Epithelial cell of proximal tubule (primary cell): ENCODE results near the gene PPP2R2B. TPM values are rescaled to one million over a fixed set of nuclear protein-coding genes. Genes with fewer than 3 reads are reported as not detected.

Experiments
- DNase-seq: peaks from one replicate; pipeline ENCODE4 v3.0.0-alpha.2; 2011; ENCODE audit warnings: low read depth
- H3K4me3 ChIP-seq: 2 replicates; pipeline ENCODE4 v1.5.1; 2011; ENCODE audit warnings: low read depth, mild to moderate bottlenecking, low read length
- total RNA-seq: library from RNA; depleted of rRNA; stranded (reverse); fragments of >200 nt; gene quantifications from 2 replicates; pipeline ENCODE4 v1.2.3, GENCODE V29; 2015
- TF ChIP-seq, protein P1 (sequence below): conservative IDR thresholded peaks from 2 replicates; pipeline ENCODE4 v1.5.1; 2012; ENCODE audit warnings: low read depth, mild to moderate bottlenecking, low read length

PPP2R2B gene
- total RNA-seq, 1 donor from 2014 or later, result 3.9 TPM

DNA sequence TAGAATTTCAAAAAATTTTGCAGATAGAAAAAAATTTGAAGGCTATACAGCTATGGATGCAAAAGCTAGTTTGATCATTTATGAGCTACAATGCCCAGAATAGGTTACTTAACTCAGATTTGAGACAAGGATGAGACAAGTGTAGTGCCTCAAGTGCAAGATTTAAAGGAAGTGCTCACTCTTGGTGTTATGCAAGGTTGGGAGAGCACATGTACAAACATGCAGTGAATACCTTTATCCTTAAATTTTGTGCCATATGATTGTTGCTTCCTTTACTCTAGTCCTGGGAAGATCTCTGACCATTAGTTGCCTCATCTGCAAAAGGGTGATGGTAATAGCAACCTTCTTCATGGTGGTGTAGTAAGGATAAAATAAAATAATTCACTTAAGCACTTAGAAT is 31.7 kb upstream of the PPP2R2B start:
- TF ChIP-seq, protein P1, sequence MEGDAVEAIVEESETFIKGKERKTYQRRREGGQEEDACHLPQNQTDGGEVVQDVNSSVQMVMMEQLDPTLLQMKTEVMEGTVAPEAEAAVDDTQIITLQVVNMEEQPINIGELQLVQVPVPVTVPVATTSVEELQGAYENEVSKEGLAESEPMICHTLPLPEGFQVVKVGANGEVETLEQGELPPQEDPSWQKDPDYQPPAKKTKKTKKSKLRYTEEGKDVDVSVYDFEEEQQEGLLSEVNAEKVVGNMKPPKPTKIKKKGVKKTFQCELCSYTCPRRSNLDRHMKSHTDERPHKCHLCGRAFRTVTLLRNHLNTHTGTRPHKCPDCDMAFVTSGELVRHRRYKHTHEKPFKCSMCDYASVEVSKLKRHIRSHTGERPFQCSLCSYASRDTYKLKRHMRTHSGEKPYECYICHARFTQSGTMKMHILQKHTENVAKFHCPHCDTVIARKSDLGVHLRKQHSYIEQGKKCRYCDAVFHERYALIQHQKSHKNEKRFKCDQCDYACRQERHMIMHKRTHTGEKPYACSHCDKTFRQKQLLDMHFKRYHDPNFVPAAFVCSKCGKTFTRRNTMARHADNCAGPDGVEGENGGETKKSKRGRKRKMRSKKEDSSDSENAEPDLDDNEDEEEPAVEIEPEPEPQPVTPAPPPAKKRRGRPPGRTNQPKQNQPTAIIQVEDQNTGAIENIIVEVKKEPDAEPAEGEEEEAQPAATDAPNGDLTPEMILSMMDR, result no peak
- no peak overlapping the region for H3K4me3 ChIP-seq
- no peak for DNase-seq

DNA sequence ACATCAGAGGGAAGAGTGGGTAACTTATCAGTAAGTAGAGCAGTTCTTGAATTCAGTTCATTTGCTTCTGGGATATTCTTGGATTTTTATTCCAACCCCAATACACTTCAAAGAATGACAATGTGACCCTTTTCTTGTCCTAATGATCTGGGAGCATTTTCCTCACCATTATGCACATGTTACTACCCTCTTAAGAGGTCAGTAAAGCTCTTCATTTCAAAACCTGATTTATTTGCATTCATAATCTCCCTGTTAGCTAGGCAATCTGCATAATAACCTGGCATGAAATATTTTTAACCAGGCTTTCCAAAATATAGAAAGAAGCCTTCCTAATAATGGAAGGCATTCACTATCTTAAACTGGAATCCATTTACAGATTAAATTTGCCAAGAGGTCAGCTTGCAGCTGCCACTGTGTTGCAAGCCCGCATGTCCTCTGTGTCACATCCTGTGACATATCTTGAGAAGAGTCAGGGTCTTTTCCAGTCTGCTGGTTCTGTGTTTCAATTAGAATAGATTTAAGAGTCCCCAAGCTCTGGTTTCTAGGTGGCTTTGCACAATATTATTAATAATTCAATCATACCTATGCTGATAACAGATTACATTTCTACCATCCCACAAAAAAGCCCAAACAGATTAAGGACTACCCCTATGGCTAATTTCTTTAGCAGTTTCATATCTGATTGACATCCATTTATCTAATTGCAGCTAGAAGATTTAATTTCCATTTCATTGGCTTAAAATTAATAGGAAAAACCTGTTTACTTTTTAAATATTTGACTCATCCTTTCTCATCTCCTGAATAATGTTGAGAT is 30.9 kb upstream of the PPP2R2B start:
- DNase-seq, result no peak
- no peak overlapping the region for H3K4me3 ChIP-seq
- TF ChIP-seq, protein P1, result no peak

DNA sequence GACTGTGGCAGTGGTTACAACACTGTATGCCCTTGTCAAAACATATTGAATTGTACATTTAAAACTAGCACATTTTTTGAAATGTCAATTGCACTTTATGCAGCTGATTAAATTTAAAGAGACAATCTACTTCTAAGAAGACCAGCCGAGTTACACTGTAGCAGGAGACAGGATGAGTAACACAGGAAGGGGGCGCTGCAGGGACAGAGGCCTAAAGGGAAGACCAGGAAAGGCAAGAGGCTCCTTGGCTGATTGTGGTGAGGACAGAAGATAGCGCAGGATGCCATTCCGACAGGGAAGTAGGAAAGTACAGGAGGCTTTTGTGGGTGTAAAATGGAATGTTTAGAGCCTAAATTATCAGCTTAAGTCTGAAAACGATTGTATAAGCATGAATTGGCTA is 28.2 kb upstream of the PPP2R2B start:
- TF ChIP-seq, protein P1, result peak; percentile 14
- DNase-seq, result no peak
- no peak overlapping the region for H3K4me3 ChIP-seq

DNA sequence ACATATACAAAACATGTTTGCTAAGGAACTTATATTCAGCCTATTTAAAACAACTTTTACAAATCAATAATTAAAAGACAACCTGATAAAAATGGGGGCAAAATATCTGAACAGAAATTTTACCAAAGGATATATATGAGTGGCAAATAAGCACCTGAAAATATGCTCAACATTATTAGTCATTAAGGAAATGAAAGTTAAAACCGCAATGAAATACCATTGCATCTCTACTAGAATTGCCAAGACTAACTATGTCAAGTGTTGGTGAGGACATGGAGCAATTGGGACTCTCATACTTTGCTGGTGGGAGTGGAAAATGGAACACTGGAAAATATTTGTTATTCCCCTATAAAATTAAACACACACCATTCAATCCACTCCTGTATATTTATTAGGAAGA is 26.3 kb upstream of the PPP2R2B start:
- TF ChIP-seq, protein P1, result no peak
- H3K4me3 ChIP-seq, result no peak overlapping the region
- DNase-seq, result no peak

DNA sequence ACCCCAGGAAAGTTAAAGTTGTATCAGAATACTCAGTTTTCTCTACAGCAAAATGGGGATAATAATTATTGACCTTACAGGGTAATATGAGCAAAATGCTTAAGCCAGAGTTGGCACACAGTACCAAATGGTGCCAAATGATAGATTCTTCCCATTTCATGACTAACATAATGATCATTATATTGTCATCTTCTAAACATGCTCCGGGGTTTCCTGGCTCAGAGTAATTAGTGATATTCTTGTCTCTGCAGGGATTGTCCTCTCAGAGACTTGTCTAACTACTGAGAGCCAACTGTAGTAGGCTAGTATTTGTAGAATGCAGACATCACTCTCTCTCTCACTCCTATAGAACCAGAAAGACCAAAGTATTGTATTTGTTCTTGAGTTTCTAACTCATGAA is 25.2 kb upstream of the PPP2R2B start:
- DNase-seq, result no peak
- no peak overlapping the region for H3K4me3 ChIP-seq
- TF ChIP-seq, protein P1, result no peak

DNA sequence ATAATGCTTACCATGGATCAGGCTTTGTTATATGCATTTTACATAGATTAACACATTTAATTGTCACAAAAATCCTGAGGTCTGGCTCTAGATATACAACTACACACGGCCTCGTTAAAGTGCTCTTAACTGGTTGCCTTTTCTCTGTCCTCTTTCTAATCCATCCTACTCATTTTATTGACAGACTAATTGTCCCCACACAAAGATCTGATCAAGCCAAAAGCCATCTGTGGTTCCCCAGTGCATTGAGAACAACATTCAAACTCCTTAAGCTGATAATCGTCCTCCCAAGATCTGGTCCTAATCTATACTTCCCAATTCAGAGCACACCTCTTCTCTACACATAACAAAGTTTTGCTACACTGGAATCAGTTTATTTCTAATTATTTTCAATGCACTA is 23.9 kb upstream of the PPP2R2B start:
- TF ChIP-seq, protein P1, result no peak
- H3K4me3 ChIP-seq, result no peak overlapping the region
- DNase-seq, result no peak

DNA sequence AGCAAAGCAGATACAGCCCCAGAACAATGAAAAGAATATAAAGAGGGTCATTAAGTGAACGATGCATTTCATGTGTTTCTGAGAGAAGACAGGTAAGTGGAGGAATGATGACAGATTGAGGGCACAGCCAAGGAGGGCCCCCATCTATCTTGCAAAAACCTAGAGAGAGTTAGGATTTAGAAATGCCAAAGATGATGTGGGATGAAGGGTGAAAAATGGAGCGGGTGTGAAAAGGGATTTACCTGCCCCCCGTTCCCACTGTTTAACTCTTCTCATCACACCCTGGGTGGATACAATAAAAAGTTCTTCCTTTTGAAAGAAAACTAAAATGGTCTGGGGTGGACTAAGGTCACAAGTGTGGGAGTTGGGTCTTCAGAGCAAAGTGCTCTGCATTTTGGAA is 18.5 kb upstream of the PPP2R2B start:
- H3K4me3 ChIP-seq, result no peak overlapping the region
- DNase-seq, result no peak
- TF ChIP-seq, protein P1, result no peak
